Measurements from ENCODE around the gene COX8A. TPM values are rescaled to one million over a fixed set of nuclear protein-coding genes. Genes with fewer than 3 reads are reported as not detected.
A peak's percentile ranks its signal among the peaks of the same experiment; 100 is the strongest.

COX8A gene
- total RNA-seq, 1 experiment from 2014 or later, result 448 TPM

GRCh38 chr11:64005691-64006090 lies 31.3 kb downstream of the COX8A start:
- CTCF ChIA-PET, result no interaction called here

DNA sequence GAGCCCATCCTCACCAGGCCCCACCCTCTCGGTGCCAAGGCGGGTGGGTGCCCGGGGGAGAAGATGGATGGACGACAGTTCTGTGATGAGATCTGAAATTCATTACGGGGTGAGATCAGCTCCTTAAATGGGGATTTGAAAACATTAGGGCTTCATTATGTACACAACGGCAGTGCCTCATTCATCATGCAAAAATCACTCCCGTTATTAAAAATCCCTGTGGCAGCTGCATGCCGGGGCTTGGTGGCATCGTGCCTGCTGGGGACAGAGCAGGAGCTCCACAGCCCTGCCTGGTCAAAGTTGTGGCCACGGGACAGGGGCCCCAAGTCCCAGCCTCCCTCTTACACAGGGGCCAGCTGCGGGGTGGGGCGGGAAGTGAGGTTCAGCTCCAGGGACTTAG lies 32.0 kb downstream of the COX8A start:
- H3K4me3 Mint-ChIP-seq (ENCODE audit: unreplicated experiment), result no peak overlapping the region
- ChIA-PET CTCF (no interaction called here), POLR2A (no interaction called here)
- Histone ChIP-seq H3K4me3 (ENCODE audit: low read depth, low read length) (no peak overlapping the region), H3K4me1 (no peaks in the 10 kb centered on the region), H3K9me3 (no peaks in the 10 kb centered on the region), H3K36me3 (ENCODE audit: control insufficient read depth, insufficient read depth, low read length) (no peaks in the 10 kb centered on the region), H3K27me3 (replicated peaks; ENCODE audit: control insufficient read depth, insufficient read depth, low read length) (no peaks in the 10 kb centered on the region)
- peaks cover 43% of the 10 kb centered on the region for H3K36me3 Mint-ChIP-seq (ENCODE audit: insufficient read depth, unreplicated experiment)
- no peaks in the 10 kb centered on the region for H3K9me3 Mint-ChIP-seq (ENCODE audit: unreplicated experiment)
- intact Hi-C loops (cut with micrococcal nuclease; ENCODE audit: unreplicated experiment), result no loop called here
- TF ChIP-seq, protein P1, sequence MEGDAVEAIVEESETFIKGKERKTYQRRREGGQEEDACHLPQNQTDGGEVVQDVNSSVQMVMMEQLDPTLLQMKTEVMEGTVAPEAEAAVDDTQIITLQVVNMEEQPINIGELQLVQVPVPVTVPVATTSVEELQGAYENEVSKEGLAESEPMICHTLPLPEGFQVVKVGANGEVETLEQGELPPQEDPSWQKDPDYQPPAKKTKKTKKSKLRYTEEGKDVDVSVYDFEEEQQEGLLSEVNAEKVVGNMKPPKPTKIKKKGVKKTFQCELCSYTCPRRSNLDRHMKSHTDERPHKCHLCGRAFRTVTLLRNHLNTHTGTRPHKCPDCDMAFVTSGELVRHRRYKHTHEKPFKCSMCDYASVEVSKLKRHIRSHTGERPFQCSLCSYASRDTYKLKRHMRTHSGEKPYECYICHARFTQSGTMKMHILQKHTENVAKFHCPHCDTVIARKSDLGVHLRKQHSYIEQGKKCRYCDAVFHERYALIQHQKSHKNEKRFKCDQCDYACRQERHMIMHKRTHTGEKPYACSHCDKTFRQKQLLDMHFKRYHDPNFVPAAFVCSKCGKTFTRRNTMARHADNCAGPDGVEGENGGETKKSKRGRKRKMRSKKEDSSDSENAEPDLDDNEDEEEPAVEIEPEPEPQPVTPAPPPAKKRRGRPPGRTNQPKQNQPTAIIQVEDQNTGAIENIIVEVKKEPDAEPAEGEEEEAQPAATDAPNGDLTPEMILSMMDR (IDR thresholded peaks at IDR 0.05; ENCODE audit: insufficient read depth in 1 of 2, low read depth in 1 of 2, low read length in 1 of 2, severe bottlenecking in 1 of 2, unreplicated experiment in 1 of 2), result no peak
- DNase-seq, result no peak
- BruUV-seq (replicated peaks), result no TSS peak
- no peaks in the 10 kb centered on the region for H3K27me3 Mint-ChIP-seq (ENCODE audit: insufficient read depth, unreplicated experiment)
- H3K27ac Mint-ChIP-seq (ENCODE audit: unreplicated experiment), result no peak overlapping the region
- H3K4me1 Mint-ChIP-seq (ENCODE audit: low read depth, unreplicated experiment), result no peaks in the 10 kb centered on the region

More at GRCh38 chr11:64005691-64006090, 31.3 kb downstream of the COX8A start:
- DNase-seq, result no peak
- Histone ChIP-seq H3K27me3 (replicated peaks; ENCODE audit: control insufficient read depth, insufficient read depth, low read length) (no peaks in the 10 kb centered on the region), H3K4me1 (no peaks in the 10 kb centered on the region), H3K36me3 (ENCODE audit: control insufficient read depth, insufficient read depth, low read length) (no peaks in the 10 kb centered on the region; the same call in 1 of the 2 replicates), H3K4me3 (ENCODE audit: low read depth, low read length) (no peak overlapping the region), H3K9me3 (no peaks in the 10 kb centered on the region)
- no peak overlapping the region for H3K27ac Mint-ChIP-seq (ENCODE audit: unreplicated experiment)
- no peak overlapping the region for H3K4me3 Mint-ChIP-seq (ENCODE audit: unreplicated experiment)
- intact Hi-C loops (cut with micrococcal nuclease; ENCODE audit: unreplicated experiment), result no loop called here
- no peaks in the 10 kb centered on the region for H3K27me3 Mint-ChIP-seq (ENCODE audit: insufficient read depth, unreplicated experiment)
- H3K4me1 Mint-ChIP-seq (ENCODE audit: low read depth, unreplicated experiment), result no peaks in the 10 kb centered on the region
- H3K36me3 Mint-ChIP-seq (ENCODE audit: insufficient read depth, unreplicated experiment), result peaks cover 43% of the 10 kb centered on the region
- POLR2A ChIA-PET, result no interaction called here
- H3K9me3 Mint-ChIP-seq (ENCODE audit: unreplicated experiment), result no peaks in the 10 kb centered on the region
- BruUV-seq (replicated peaks), result no TSS peak
- TF ChIP-seq, protein P1 (IDR thresholded peaks at IDR 0.05; ENCODE audit: insufficient read depth in 1 of 2, low read depth in 1 of 2, low read length in 1 of 2, severe bottlenecking in 1 of 2, unreplicated experiment in 1 of 2), result no peak

DNA sequence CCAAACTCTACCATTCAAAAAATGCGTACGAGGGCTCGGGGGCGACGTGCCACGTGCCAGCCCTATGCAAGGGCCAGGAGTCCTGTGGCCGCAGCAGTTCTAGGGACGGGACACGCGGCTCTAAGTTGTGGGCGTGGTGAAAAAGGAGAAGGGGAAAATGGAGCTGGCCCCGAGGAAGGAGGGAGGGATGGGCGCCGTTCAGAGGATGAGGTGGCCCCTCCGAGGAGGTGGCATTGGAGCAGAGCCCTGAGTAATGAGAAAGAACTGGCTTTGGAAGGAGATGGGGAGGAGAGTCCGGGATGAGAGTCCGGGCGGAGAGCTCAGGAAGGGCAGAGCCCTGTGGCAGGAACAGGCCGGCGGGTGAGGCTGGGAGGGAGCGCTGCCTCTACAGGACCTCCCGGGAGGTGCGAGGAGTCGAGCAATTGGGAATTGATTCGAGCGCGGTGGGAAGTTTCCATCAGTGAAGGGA lies 32.8 kb downstream of the COX8A start:
- ChIA-PET POLR2A (no interaction called here), CTCF (no interaction called here)
- intact Hi-C loops (cut with micrococcal nuclease; ENCODE audit: unreplicated experiment), result no loop called here
- Mint-ChIP-seq H3K27ac (ENCODE audit: unreplicated experiment) (peak overlapping the region; percentile 1), H3K4me3 (ENCODE audit: unreplicated experiment) (no peak overlapping the region), H3K27me3 (ENCODE audit: insufficient read depth, unreplicated experiment) (no peaks in the 10 kb centered on the region), H3K4me1 (ENCODE audit: low read depth, unreplicated experiment) (no peaks in the 10 kb centered on the region), H3K36me3 (ENCODE audit: insufficient read depth, unreplicated experiment) (peaks cover 43% of the 10 kb centered on the region), H3K9me3 (ENCODE audit: unreplicated experiment) (no peaks in the 10 kb centered on the region)
- TF ChIP-seq, protein P1 (IDR thresholded peaks at IDR 0.05; ENCODE audit: insufficient read depth in 1 of 2, low read depth in 1 of 2, low read length in 1 of 2, severe bottlenecking in 1 of 2, unreplicated experiment in 1 of 2), result peak in 1 of 2 experiments; percentile 11
- Histone ChIP-seq H3K4me1 (no peaks in the 10 kb centered on the region), H3K36me3 (ENCODE audit: control insufficient read depth, insufficient read depth, low read length) (no peaks in the 10 kb centered on the region), H3K4me3 (ENCODE audit: low read depth, low read length) (no peak overlapping the region), H3K9me3 (no peaks in the 10 kb centered on the region), H3K27me3 (replicated peaks; ENCODE audit: control insufficient read depth, insufficient read depth, low read length) (no peaks in the 10 kb centered on the region)
- BruUV-seq (replicated peaks), result no TSS peak
- DNase-seq, result no peak
